NOMO-1 treated with dmso at 0.1 percent for 144 hours (cell line): ENCODE data around the gene EML6.
"Not testable (repeated sequence)": the region's sequence is repeated elsewhere in the genome, so short reads cannot be mapped to it uniquely, and the experiment has no call there.

Experiments used
- DNase-seq: peaks from one replicate; lab custom pipeline; 2025; ENCODE audit not compliant: unreplicated experiment; lab: John Stamatoyannopoulos, UW

The EML6 gene

GRCh38 chr2:54984476-54984875 is 261.0 kb downstream of the EML6 start:
- no peak for DNase-seq

DNA sequence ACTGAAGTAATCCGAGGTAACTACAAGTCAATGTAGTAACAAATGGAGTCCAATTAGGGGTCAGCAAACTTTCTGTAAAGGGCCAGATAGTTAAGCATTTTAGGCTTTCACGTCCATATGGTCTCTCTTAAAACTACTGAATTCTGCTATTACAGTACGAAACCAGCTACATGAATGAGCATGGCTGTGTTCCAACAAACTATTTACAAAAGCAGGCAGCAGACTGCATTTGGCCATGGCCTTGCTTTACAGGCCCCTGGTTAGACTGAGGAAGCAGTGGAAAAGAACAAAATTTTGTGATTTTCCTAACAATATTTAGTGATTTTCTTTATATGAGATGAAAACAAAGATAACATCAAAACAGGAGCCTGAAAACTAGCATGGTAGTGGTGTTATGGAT is 262.8 kb downstream of the EML6 start:
- no peak for DNase-seq

DNA sequence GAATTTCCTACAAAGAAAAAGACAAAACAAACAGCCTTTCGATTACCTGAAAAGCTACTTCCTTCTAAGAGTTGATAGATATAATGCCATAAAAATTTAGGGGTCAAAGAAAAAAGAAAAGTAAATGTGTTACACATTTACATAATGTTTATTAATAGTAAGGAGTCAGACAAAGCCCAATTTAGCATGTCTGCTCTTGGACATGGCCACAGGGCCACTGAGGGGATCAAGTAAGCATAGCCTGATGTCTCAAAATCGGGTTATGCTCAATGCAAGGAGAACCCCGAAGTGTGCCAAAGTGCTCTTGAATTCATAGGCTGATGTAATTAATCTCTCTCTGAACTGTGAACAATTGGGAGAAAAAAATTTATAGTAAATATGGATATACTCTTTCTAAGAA is 265.1 kb downstream of the EML6 start:
- no peak for DNase-seq

GRCh38 chr2:54990694-54991093 is 267.2 kb downstream of the EML6 start:
- not testable (repeated sequence) for DNase-seq

- no peak for DNase-seq
Observed at GRCh38 chr2:54995553-54995952, 272.1 kb downstream of the EML6 start.

DNA sequence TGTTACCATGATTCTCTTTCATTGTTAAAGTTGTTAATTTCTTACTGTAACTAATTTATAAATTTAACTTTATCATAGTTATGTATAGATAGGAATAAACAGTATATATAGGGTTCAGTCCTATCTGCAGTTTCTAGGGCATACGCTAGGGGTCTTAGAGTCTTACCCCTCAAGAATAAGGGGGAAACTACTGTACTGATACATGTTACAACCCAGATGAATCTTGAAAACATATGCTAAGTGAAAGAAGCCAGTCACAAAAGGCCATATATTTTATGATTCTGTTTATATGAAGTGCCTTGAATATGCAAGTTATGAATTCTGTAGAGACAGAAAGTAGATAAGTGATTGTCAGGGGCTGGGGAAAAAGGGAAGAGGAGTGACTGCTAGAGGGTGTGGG is 274.4 kb downstream of the EML6 start:
- no peak for DNase-seq

- peak; percentile 17 for DNase-seq
Observed at GRCh38 chr2:54999182-54999581, 275.7 kb downstream of the EML6 start.

DNA sequence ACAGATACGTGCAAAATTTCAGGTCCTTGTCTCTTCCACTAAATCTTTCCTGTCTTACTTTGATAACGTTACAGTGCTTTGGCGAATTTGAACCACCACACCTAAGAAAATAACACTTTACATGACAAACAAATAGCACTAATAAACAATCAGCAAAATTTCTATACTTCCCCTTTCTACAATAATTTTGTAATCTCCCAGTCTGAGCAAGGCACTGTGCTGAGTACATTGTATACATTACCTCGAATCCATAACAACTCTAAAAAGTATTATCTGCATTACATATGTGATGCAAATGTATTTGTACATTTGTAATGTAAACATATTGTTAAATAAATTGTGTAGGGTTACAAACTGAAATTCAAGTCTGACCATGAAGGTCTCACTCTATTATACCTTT is 276.9 kb downstream of the EML6 start:
- no peak for DNase-seq

DNA sequence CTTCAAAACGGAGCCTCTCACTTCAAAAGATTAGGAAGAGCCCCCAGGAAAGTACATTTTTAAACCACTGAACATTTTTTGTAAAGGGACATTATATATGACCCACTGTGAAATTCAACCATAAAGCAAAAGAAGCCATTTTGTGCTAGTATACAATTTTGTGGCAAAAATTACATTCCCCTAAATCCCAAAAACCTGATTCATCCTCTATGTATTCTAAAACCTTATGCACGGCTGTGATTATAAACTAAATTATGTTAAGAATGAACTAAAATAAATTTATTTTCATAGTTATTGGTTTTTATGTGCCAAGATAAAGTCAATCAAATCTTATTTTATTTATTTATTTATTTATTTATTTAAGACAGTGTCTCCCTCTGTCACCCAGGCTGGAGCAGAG is 278.3 kb downstream of the EML6 start:
- DNase-seq = no peak

DNA sequence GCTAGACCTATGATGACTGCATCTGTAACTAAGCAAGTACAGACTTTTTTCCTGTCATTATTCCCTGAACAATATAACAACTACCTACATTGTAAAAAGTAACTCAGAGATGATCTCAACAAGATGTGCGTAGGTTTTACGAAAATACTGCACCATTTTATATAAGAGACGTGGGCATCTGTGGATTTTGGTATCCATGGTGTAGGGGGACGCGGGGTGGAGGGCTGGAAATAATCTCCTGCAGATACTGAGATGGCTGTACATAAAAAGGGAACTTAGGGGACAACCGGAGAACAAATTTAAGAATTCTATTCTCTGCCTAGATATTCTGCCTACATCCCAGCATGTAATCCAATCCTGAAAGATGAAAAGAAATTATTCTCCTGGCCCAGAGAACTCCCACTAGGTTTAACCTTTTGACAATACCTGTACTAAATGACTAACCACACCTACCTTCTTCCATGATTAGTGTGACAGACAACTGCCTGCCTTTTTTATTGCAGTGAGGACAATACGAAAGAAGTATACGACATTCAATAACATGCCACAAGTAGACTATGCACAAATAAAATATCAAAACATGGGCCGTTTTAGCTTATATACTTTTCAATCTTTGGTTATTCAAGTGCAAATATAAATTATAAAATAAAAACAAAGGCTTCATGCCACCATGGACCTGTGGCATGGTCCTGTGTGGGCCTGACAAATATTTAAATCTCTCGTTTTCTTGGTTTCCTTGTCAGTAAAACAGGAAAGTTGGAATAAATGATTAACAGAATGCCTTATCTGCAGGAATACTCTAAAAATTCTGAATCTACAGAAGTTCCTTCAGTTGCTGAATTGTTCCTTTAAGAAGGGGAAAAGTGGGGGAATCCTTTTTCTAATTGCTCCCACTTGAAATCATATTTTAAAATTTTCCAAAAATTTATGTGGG is 280.5 kb downstream of the EML6 start:
- DNase-seq = no peak

DNA sequence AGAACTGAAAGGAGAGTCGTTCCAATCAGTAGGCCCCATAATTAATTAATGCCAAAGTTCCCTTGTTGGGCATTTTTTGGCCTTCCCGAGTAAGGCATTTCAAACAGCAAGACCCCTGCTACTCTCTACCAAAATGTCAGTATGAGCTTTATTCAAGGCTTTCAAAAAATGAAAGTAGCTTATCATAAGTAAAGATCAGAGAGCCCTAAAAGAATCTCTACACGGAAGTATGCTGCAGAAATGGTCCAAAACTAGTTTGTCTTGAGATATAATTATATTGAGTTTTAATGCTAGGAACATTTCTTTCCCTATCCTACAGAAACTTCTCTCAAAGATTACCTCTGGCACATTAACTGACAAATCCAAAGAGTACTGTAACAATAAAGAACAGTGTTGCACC is 282.8 kb downstream of the EML6 start:
- no peak for DNase-seq

DNA sequence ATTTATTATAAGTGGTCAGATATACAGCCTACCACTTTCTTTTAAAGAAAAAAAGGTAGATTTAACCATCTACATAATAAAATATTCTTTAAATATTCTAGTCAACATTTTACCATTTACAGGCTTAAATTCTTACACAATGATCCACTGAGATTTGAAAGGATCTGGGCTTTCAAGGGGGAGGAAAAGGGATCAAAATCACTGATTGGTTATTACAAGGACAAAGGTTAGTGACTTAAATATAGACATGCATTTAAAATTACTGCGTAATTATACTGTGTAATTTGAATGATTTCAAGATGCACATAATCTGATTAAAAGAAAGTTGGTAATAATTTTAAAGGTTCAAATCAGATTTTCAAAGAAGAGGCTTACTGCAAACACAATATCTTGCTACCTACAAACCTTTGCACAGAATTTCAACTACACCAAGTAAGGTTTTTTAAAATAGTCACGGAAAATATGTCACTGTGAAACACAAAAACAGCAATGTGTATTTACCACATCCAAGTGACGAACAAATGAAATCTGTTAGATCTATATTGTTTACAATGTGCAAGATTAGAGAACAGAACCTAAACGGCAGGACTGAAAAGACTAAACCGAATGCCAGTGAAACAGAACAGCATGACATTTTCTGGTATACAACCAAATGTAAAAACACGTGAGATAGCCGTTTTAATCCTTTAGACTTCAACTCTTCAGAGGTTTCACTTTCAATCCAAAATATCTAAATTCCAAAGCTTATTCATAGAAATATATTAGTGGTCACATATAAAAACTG is 286.0 kb downstream of the EML6 start:
- no peak for DNase-seq

GRCh38 chr2:55010149-55010591 is 286.7 kb downstream of the EML6 start:
- DNase-seq = peak; percentile 46

DNA sequence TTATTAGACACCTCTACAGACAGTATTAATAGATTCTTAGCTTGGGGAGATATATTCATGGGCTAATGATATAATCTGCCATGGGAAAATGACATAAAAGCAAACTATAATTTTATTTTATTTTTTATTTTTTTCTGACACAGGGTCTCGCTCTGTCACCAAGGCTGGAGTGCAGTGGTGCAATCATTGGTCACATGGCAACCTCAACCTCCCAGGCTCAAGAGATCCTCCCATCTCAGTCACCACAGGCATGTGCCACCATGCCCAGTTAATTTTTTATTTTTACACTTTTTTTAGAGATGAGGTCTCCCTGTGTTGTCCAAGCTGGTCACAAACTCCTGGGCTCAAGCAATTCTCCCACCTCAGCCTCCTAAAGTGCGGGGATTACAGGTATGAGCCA is 287.5 kb downstream of the EML6 start:
- DNase-seq = peak; percentile 41

GRCh38 chr2:55011831-55012671 is 288.6 kb downstream of the EML6 start:
- no peak for DNase-seq

DNA sequence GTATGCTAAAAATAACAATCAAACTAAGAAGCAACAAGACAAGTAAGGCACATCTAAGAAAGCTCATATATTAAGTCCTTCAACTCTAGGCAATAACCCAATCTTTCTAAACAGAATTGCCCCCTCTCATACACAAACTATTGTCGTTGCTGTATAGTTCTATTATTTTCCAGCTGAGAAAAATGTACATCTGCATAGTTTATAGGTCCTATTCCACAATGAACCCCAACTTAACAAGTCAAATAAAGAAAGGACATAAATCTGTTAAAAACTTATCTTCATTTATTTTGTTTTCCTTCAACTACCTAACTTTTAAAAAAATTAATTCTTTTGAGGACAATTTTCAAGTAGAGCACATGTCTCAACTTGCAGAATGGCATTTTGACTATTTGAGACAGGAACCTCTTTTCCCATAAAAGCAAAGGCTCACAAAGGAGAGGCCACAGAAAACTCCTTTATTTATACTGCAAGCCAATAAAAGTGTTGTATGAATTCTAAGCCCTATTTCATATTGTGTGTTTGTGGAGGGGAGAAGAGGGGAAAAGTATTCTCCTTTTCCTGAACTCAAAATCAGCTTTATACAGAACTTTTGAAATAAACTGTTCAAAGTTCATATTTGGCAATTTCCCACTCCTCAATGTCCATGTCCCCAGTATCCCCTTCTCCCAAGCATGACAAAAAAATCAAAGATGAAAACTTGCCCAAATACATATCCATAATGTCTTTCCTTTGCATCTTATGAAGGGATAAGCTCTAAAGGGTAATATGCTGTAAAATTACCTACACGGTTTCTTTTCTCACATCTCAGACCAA is 289.4 kb downstream of the EML6 start:
- DNase-seq = no peak

GRCh38 chr2:55013936-55014335 is 290.5 kb downstream of the EML6 start:
- DNase-seq = no peak

DNA sequence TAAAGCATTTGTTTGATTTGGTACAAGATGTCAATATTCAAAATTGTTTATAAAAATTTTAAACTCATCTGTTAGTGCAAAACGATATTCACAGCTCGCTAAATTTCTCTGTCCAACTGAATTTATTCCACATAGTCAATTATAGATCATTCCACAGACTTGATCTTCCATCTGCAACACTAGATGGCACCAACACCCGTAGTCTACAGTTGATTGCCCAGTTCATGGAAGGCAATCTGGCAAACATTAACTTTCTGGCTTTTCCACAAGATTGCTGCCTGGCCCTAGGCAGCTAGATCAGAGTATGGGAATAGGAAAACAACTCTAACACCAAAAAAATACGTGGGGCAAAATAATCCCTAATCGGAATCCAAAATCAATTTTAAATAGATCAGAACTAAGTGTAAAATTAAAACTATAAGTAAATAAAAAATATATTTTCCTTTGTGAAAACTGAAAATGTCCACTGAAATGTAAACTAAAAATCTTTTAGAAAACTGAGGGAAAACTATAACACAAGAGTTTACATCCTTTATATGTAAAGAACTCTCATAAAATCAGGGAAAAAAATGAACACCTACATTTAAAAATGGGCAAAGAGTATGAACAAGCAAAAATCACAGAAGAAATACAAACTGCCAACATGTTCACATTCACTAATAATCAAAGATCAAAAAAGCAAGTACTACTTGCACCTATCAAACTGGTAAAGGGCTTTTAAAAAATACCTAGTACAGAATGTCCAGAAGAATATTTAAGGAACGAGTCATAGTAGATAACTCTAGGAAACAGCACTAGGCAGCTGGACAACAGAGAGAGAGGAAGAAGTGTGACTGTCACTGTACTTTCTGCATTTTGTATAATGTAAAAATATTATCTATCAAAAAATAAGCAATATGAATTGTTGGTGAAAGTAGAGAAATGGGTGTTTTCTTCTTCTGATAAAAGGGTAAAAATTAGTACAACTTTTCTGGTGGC is 291.8 kb downstream of the EML6 start:
- peak; percentile 4 for DNase-seq

GRCh38 chr2:55017428-55017827 is 294.0 kb downstream of the EML6 start:
- no peak for DNase-seq
